NCI-H128 (cell line): ENCODE measurements around the gene SLC17A9.

ENCODE experiments used
- DNase-seq: peaks from one replicate; lab custom pipeline; 2025; ENCODE audit not compliant: unreplicated experiment; lab: John Stamatoyannopoulos, UW

The SLC17A9 gene

GRCh38 chr20:63016514-63017075 is 64.1 kb downstream of the SLC17A9 start:
- DNase-seq, result no peak

DNA sequence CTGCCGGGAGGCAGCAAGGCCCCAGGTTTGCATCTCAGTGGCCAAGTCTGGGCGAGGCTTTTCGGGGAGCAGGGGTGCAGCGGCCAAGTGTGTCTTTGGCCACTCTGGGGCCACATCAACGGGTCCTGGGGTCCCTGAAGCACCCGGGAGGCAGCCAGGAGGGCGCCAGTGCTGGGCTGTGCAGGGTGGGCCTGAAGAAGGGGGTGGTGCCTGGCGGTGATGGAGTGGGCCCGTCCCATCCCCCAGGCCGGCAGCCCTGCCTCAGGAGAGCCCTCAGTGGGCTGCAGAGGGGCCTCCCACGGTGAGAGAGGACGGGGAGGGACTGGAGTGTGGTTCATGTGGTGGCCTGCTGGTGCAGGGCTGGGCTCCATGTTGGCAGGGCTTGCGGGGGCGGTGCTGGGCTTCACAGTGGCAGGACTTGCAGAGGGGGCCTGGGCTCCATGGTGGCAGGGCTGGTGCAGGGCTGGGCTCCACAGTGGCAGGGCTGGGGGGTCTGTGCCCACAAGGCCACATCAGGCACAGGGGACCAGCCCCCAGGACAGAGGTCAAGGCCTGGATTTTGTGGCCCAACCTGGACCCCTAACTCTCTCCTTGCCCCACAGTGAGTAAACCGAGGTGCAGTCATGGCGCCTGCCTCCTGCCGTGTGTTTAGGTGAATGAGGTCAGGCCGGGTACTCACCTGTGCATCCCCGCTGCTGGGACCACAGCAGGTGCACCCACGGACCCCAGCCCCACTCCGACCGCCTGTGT is 64.7 kb downstream of the SLC17A9 start:
- DNase-seq, result no peak

DNA sequence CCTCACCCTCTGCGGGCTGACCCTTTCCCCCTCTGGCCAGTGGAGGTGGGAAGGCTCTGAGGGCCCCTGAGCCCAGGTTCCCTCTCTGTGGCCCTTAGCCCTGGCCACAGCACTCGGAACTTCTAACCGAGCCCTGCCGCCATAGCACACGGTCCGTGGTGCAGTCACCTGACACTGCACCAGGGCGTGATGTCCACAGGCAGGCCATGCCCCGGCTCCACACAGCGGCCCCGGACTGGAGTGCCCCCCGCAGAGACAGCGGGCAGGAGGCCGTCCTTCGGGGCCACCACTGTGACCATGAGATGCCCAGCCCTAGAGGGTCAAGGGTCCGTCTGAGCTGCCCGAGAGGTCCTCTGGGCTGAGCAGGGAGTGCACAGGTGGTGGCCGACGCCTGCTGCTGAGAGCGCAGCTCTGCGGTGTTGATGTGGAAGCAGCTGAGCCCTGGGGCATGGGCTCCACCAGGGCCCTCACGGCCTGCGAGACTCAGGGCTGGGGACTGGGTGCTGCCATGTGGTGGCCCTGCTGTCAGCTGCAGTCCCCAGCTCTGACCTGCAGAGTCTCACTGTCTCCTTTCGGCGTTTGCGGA is 65.4 kb downstream of the SLC17A9 start:
- no peak for DNase-seq
